HTR-8/SVneo (cell line): ENCODE results near the gene SLC34A3.

Experiments used
- DNase-seq: peaks from one replicate; pipeline ENCODE4 v3.0.0; 2011; ENCODE audit warnings: low spot score, mixed read lengths; ENCODE audit not compliant: insufficient read length
- FAIRE-seq: peaks from 2 replicates; lab custom pipeline; 2011; peaks lifted over from hg19 to GRCh38; lab: Jason Lieb, UNC

Gene SLC34A3

DNA sequence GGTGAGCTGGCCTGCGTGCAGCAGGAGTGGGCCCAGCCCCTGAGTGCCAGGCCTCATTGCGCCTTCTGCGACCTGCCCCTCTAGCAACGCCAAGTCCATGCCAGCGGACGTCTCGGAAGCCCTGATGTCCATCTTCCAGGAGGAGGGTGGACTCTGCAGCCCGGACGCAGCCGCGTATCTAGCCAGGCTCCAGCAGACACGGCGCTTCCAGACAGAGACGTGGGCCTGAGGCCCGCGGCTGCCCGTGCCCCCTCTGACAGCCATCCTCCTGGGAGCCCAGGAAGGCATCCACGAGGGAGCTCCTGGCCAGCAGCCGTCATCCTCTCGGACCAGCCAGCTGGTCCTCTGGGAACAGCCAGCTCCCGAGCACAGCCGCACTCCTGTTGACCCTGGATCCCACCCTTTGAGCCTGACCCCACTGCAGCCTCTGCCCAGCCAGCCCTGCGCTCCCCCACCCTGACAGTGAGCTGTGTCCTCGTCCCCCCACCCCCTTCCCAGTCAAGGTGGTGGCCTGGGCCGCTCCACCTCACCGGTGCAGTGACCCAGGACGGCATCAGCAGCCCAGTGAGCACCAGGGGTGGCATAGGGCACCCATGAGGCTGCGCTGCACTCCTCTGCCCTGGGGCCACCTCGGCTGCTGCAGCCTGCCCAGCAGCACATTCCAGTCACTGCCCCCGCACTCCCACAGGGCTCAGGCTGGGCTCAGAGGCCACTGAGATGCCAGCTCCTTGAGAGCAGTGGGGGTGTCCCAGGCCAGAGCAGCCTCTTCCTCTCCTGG is 14.3 kb upstream of the SLC34A3 start:
- DNase-seq: no peak
- FAIRE-seq: no peak

DNA sequence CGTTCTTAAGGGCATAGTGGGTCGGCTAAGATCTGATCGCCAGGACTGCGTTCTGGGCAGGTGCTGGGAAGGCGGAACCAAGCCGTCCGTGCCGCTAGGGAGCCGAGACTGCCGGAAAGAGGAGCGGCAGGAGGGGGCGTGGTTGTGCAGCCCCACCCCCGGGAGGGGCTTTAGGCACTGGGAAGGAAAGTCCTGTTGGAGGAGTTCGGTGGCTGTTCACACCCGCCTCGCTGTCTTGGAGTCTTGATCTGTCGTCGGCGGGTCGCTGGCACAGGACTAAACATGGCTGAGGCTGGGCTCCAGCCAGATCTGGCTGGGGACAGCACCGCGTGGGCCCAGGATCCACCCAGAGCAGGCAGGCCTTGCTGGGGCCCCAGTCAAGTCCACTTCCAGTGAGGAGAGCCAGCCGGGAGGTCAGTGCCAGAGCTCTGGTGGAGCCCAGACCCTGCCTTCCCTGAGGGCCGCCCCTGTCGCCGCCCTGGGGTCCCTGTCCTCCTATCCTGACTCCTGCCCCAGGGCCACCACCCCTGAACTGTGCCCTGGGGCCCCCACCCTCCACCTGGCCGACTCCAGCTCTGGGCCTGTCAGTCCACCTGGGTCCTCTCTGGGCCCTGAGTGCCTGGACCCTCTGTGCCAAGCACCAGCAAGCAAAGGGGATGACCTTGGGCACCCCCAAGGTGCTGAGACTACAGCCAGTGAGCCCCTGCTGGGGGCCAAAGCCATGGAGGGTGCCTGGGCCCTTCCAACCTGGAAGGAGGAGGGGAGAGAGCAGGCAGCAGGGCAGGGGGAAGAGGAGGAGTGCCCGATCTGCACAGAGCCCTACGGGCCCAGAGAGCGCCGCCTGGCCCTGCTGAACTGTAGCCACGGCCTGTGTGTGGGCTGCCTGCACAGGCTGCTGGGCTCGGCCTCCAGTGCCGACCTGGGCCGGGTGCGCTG is 13.2 kb upstream of the SLC34A3 start:
- DNase-seq (no peak), FAIRE-seq (no peak)

DNA sequence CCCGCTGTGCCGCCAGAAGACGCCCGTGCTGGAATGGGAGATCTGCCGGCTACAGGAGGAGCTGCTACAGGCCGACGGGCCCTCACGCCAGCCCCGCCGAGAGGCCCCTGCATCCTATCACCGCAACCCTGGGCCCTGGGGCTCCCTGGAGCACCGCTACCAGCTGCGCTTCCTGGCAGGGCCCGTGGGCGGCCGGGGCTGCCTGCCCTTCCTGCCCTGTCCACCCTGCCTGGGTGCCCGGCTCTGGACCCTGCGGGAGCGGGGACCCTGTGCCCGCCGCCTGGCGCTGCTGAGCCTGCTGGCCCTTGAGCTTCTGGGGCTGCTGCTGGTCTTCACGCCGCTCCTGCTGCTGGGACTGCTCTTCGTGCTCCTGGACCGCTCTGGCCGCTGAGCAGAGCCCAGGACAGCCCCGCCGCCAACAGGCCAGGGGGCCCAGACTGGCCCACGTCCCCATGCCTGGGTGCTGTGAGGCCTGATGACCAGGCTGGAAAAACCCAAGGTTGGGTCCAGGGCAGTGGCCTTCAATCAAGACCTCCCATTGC is 12.4 kb upstream of the SLC34A3 start:
- FAIRE-seq: no peak
- DNase-seq: no peak

DNA sequence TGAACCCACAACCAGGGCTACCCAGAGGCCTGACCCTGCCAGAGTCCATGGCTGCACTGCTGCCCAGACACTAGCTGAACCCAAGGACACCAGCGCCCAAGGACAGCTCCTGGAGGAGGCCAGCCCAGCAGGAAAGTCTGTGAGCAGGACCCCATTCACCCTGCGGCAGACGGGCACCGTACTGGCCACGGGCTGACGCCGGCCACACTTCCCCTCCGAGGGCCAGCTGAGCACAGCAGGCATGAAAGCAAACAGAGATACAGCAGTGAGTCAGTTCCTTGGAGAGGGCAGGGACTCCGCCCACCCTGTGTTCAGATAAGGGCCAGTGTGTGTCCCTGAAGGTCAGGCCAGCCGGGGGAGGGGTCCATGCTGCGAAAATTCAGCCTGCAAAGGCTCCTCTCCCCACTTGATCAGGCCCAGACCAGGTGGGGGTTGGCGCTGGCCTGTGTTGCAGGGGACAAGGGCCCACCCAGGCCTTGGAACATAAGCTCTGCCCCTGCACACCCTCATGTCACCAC is 11.9 kb upstream of the SLC34A3 start:
- DNase-seq (no peak), FAIRE-seq (no peak)

DNA sequence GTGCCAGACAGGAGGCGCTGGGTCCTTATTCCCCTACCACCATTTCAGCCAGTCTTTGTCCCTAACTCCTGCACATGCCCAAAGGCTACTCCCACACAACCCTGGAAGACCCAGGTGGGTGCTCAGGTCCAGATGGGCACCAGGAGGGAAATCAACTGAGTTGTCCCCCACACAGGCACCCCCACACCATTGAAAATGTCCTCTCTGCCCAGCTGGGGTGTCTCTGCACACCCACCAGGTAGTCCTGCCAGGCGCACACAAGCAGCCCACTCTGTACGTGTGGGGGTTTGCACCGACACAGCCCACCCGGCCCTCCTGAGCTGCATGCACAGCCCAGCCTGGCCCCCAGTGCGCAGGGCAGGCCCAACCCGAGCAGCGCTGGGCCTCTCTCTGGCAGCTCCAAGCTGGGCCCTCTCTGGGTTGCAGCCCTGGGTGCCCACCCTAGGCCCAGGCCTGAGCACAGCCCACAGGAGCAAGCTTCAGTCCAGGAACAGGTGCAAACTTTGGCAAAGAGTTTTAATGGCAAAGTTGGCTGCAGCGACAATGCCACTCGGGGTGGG is 10.9 kb upstream of the SLC34A3 start:
- DNase-seq: no peak
- no peak for FAIRE-seq

DNA sequence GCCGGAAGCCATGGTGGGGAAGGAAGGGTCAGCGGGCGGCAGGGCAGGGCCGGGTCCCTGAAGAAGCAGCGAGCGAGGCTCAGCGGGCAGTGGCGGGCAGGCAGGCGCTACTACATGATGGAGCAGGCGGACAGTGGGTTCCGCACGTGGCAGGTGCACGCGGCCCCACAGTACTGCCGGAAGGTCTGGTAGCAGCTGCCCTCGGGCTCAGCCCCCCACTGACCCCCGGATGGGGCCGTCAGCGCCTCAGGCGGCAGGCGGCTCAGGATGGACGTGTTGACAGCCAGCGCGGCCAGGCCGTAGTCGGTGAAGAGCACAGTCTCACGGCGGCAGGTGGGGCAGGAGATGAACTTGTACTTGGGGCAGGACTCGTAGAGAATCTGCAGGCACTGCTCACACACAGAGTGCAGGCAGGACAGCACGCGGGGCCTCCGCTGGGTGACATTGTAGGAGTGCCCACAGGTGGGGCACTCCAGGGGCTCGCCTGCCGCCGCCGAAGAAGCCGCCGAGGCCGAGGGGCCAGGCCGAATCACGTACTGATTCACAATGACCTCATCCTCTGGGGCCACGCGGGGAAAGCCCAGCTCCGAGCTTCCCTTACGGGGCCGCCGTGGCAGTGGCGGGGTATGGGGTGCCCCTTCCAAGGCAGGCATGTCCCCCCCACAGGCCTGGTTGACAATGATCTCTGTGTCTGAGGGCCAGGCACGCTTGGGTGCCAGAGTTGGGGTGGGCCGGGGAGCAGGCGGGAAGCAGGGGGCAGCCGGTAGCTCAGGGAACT is 10.2 kb upstream of the SLC34A3 start:
- DNase-seq (no peak), FAIRE-seq (no peak)

DNA sequence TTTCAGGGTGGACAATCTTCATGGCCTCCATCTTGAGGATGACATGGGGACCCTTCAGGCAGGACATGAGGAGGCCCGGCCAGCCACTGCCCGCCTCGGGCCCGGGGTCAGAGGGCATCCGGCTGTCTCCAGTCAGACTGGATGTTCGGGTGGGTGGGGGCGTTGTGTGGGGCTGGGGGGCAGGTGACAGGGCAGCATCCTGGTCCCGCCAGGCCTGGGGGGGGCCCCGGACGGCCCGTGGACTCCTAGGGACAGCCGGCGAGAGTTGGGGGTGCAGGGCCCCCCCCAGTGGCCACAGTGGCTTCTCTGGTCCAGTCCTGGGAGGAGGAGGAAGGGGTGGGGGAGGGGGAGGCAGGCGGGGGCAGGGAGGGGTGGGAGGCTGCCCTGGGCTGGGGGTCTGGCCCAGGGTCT is 9.6 kb upstream of the SLC34A3 start:
- FAIRE-seq (no peak), DNase-seq (no peak)

DNA sequence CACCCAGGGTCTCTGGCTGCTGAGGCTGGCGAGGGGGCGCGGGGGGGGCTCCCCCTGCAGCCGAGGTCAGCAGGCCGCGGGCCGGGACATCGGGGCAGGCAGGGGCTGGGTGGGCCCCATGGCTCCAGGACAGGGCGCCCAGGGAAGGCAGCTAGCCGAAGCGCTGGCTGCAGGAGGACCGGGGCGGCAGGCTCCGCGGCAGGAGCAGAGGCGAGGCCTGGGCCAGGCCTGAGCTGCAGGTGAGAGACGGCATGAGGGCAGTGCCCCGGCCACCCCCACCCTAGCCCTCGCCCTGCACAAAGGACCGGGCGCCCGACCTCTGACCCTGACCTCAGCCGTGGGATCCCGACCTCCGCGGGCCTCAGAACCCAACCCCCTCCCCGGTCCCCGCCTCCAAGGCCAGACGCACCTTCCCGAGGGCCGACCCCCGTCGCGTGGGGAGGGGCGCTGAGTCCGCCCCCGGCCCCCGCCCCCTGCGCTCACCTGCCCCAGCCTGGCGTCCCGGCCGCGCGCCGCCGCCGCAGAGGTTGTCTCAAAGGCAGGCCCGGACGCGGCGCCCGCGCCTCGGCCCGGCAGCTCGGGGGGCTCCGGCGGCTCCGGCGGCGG is 9.1 kb upstream of the SLC34A3 start:
- FAIRE-seq: no peak
- DNase-seq: no peak

DNA sequence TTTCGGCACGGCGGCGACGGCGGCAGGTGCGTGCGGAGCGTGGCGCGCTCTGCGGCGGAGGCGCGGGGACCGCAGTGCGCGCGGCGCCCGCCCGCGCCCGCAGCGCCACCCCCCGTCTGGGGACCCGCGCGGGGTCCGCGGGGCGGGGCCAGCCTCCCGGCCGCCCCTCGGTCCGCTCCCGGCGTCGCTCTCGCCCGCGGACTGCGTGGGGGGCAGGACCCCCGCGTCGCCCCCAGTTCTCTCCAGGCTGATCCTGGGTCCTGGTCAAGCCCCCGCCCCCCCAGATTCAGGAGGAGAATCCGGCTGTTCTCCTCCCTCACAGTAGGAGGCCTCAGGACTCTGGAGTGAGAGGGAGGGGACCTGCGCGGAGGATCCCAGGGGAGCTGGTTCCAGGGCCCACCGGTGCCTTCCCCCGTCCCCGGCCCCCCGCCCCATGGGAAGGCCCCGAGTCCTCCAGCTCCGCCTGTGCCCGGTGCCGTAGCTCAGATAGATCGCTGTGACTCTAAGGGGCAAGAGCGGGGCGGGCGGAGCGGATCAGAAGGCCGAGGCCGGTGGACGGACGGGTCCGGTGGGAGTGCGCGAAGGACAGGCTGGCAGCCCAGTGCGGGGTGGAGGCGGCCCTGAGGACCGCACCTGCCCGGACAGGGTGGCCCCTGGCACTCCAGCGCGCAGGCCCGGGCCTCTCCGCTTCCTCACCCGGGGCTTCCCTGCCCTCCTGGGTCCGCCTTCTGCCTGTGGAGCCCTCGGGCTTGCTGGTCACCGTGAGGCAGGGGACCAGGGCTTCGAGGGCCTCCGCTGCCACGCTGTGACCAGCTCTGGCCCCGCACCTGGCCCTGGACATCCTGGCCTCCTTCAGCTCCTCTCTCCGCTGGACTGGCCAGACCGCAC is 8.3 kb upstream of the SLC34A3 start, which contains the start of gene RNF208:
TSS of gene RNF208 (minus strand) at position 51 of the 888 bp plus-strand sequence. CDS start 1,028 bp downstream, outside the sequence.
- no peak for FAIRE-seq

DNA sequence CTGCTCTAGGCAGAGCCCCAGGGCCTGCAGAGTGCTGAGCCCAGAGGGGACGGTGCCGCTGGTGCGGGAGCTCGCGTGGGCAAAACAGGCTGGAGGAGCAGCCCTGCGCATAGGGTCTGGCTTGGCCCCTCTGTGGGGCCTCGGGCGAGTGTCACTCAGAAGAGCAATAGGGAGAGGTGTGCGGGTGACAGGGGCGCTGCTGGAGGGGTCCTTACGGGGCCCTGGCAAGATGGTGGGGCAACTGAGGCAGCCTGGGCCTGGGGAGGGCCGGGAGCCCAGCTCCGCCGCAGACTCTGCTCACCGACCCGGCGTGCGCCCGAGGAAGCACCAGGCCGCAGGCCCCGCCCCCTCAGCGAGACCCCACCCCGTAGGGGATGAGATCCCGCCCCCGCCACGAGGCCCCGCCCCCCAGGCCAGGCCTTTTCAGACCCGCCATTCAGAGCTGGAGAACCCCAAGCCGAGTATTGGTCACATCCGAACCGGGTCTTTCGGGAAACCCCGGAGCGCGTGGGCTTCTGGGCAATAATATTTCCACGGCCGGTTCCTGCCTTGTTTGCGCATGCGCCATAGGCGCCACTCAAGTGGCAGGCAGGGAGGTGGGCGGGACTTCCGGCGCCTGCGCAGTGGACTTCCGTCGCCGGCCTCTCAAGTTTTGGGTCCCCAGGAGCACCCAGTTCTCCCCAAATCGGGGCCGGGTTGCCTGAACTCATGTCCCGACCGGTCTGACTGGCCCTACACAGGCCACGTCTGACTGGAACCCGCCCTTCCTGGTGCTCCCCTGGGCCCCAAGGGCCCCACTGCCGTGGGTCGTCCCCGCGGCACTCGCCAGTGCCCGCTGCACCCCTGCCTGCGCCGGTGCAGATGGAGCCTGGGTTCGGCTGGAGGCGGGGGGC is 7.4 kb upstream of the SLC34A3 start:
- DNase-seq (peak; percentile 91), FAIRE-seq (peak; percentile 70)

More for the DNA sequence above, 8.3 kb upstream of the SLC34A3 start, which contains the start of gene RNF208:
- DNase-seq: no peak

DNA sequence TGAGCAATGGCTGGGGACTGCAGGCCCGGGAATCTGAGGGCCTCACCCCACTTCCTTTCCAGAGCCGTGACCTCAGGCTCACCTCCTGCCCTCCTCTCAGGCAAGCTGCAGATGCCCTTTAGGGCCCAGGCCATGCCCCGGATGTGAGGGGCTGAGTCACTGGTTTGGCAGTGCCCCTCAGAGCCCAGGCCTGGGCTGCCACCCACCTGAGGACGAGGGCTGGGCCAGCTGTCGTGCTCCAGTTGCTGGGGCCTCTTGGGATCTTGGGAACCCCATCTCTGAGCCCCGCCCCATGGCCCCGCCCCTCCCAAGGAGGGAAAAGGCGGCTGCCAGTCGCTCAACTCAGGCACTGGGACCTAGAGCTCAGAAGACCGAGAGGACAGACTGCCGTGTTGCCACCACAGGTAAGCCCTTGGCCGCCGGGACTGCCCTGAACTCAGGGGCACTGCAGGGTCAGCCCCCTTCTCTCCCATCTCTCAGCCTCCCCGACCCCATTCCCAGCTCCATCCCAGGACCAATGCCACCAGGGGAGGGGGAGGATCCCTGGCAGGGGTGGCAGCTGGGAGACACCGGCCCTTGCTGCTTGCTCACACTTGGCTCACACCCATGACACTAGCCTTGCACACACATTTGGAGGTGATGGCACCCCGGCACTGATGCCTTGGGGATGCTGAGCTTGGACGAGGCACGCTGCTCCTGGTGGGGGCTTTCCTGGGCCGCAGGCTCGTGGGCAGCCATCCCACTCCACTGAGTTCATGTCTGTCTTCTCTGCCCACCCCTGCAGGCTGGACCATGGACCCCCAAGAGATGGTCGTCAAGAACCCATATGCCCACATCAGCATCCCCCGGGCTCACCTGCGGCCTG is 5.6 kb upstream of the SLC34A3 start, which contains the start of gene CYSRT1:
TSS of gene CYSRT1 (plus strand) at position 345 of the 865 bp plus-strand sequence. CDS start at position 793, 448 bp downstream.
- no peak for DNase-seq
- FAIRE-seq: no peak

DNA sequence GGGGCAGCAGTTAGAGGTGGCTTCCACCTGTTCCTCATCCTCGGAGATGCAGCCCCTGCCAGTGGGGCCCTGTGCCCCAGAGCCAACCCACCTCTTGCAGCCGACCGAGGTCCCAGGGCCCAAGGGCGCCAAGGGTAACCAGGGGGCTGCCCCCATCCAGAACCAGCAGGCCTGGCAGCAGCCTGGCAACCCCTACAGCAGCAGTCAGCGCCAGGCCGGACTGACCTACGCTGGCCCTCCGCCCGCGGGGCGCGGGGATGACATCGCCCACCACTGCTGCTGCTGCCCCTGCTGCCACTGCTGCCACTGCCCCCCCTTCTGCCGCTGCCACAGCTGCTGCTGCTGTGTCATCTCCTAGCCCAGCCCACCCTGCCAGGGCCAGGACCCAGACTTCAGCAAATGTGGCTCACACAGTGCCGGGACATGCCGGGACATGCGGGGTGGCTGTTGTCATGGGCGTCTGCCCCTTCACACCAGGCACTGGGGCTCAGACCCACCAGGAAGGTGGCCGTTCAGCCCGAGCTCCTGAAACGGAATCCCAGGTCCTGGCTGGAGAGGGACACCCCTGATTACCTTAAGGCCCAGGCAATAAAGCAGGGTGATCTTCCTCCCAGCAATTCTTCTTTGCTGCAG is 4.9 kb upstream of the SLC34A3 start:
- DNase-seq (no peak), FAIRE-seq (no peak)

DNA sequence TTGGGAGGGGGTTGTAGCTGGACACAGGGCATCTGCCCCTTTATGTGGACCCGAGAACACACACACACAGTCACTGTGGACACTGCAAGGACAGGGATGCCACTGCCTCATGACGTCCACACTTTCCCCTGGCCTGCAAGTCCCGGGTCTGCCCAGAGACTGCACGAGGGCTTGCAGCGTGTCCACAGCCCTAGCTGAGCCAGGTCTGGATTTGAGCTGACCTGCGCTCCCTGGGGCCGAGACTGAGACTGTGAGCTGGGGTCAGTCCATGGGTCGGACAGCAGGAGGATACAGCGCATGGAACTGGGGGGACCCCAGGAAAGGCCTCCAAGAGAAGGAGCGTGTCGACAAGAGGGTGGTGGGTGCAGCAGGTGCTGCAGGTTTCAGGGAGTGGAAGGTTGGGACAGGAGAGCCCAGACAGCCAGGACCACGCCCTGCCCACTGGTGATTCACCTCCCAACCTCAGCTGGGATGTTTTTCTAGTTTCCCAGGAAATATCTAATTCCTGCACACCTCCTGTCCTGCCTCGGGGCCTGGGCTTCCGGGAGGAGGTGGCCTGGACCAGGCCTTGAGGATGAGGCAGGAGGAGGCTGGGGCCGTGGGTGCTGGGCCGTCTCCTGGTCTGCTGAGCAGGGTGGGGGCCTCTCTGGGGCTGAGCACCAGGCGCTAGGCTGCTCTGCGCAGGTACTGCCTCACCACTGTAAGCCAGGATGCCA is 4.2 kb upstream of the SLC34A3 start:
- DNase-seq: no peak

DNA sequence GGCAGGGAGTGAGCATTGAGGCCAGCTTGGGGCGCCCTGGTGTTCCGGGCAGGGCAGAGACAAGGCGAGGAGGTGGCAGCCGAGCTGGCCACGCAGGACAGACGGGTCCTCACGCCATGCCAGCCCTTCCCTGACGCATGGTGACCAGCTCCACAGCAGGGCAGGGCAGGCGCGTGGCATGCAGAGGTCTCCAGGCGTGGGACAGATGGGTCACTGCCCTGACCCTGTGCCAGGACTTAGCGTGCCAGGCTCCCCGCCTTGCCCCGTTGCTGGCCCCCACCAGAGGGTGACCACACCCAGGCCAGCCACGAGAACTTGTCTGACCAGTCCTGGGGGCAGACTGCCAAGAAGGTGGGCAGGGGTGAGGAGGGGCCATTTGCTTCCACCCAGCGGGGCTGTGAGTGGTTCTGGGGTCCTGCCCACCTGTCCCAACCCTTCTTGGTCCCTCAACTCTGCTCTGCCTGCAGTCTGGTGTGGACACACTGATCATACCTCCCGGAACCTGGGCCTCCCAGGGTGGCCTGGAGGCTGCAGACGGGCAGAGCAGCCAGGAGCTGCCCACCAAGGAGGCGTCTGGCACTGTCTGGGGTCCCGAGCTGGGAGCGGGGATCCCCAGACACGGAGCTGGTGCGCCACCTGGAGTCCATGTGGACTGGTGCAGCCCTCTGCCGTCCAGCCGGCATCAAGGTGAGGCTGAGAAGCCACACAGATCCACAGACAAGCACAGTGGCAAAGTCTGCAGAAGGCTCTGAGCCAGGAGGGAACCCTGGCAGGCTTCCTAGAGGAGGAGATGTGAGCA is 3.4 kb upstream of the SLC34A3 start, which contains the start of gene RNF224:
TSS of gene RNF224 (plus strand) at position 449 of the 799 bp plus-strand sequence. CDS start 834 bp downstream, outside the sequence.
- DNase-seq (peak; percentile 79), FAIRE-seq (peak; percentile 57)

More for the DNA sequence above, 4.2 kb upstream of the SLC34A3 start:
- no peak for FAIRE-seq
